ENCODE measurements around the gene NLRP1. TPM values are rescaled to one million over a fixed set of nuclear protein-coding genes. Genes with fewer than 3 reads are reported as not detected.

NLRP1 gene
- total RNA-seq, 1 donor from 2014 or later, result 7.8 TPM

DNA sequence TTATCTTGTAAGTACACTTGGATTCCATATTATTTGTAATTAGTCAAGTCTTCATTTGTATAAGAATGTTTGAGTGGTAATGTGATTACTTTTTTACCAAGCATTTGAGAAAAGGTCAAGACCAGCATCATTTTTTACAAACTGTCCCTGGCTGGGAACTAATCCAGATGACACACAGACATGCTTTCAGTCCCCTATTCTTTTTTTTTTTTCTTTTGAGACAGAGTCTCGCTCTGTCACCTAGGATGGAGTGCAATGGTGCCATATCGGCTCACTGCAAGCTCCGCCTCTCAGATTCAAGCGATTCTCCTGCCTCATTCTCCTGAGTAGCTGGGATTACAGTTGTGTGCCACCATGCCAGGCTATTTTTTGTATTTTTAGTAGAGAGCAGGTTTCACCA lies 102.9 kb downstream of the NLRP1 start:
- Mint-ChIP-seq H3K9me3 (ENCODE audit: unreplicated experiment) (no peaks in the 10 kb centered on the region), H3K36me3 (ENCODE audit: low read depth, unreplicated experiment) (peaks cover 40% of the 10 kb centered on the region), H3K4me3 (ENCODE audit: unreplicated experiment) (no peak overlapping the region), H3K4me1 (ENCODE audit: unreplicated experiment) (peaks cover 7% of the 10 kb centered on the region), H3K27me3 (ENCODE audit: unreplicated experiment) (no peaks in the 10 kb centered on the region), H3K27ac (ENCODE audit: unreplicated experiment) (no peak overlapping the region)
- TF ChIP-seq, protein P1, sequence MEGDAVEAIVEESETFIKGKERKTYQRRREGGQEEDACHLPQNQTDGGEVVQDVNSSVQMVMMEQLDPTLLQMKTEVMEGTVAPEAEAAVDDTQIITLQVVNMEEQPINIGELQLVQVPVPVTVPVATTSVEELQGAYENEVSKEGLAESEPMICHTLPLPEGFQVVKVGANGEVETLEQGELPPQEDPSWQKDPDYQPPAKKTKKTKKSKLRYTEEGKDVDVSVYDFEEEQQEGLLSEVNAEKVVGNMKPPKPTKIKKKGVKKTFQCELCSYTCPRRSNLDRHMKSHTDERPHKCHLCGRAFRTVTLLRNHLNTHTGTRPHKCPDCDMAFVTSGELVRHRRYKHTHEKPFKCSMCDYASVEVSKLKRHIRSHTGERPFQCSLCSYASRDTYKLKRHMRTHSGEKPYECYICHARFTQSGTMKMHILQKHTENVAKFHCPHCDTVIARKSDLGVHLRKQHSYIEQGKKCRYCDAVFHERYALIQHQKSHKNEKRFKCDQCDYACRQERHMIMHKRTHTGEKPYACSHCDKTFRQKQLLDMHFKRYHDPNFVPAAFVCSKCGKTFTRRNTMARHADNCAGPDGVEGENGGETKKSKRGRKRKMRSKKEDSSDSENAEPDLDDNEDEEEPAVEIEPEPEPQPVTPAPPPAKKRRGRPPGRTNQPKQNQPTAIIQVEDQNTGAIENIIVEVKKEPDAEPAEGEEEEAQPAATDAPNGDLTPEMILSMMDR (IDR thresholded peaks at IDR 0.05; ENCODE audit: unreplicated experiment), result no peak
- DNase-seq (ENCODE audit: low spot score), result no peak

DNA sequence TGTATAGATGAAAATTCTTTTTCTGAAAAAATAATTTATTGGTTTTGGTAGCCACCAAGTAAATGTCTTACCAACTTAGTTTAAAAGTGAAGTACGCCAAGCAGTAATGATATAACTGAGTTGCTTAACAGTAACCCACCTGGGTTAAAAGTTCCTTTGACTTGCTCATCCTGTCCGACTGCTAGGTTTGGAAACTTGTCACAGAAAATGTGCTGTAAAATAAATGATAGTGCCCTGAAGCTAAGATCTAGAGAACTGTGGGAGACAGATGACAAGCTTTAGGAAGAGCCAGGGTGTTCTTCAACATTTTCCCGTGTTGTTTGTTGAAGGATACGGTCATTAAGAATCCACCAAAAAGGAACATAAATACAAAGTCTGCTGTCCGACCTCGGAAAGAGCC lies 103.3 kb downstream of the NLRP1 start:
- H3K9me3 Mint-ChIP-seq (ENCODE audit: unreplicated experiment), result no peaks in the 10 kb centered on the region
- H3K4me1 Mint-ChIP-seq (ENCODE audit: unreplicated experiment), result peaks cover 7% of the 10 kb centered on the region
- H3K36me3 Mint-ChIP-seq (ENCODE audit: low read depth, unreplicated experiment), result peaks cover 44% of the 10 kb centered on the region
- no peak overlapping the region for H3K27ac Mint-ChIP-seq (ENCODE audit: unreplicated experiment)
- TF ChIP-seq, protein P1 (IDR thresholded peaks at IDR 0.05; ENCODE audit: unreplicated experiment), result no peak
- no peak overlapping the region for H3K4me3 Mint-ChIP-seq (ENCODE audit: unreplicated experiment)
- no peaks in the 10 kb centered on the region for H3K27me3 Mint-ChIP-seq (ENCODE audit: unreplicated experiment)
- no peak for DNase-seq (ENCODE audit: low spot score)

DNA sequence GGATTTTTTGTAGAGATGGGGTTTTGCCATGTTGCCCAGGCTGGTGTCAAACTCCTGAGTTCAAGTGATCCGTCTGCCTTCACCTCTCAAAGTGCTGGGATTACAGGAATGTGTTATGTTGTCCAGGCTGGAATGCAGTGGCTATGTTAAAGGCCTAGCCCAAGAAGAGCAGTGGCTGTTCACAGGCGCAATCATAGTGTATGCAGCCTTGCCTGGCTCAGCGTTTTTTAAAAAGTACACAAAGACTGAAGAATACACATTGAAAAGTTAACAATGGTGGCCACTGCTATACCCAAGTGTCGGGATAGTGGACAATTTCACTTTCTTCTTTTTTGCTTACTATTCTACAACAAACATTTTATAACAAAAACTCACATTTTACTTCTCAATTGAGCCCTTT lies 105.3 kb downstream of the NLRP1 start:
- no peaks in the 10 kb centered on the region for H3K4me1 Mint-ChIP-seq (ENCODE audit: unreplicated experiment)
- peaks cover 49% of the 10 kb centered on the region for H3K36me3 Mint-ChIP-seq (ENCODE audit: low read depth, unreplicated experiment)
- TF ChIP-seq, protein P1 (IDR thresholded peaks at IDR 0.05; ENCODE audit: unreplicated experiment), result no peak
- no peak for DNase-seq (ENCODE audit: low spot score)
- no peak overlapping the region for H3K27ac Mint-ChIP-seq (ENCODE audit: unreplicated experiment)
- no peaks in the 10 kb centered on the region for H3K9me3 Mint-ChIP-seq (ENCODE audit: unreplicated experiment)
- no peak overlapping the region for H3K4me3 Mint-ChIP-seq (ENCODE audit: unreplicated experiment)
- H3K27me3 Mint-ChIP-seq (ENCODE audit: unreplicated experiment), result no peaks in the 10 kb centered on the region

DNA sequence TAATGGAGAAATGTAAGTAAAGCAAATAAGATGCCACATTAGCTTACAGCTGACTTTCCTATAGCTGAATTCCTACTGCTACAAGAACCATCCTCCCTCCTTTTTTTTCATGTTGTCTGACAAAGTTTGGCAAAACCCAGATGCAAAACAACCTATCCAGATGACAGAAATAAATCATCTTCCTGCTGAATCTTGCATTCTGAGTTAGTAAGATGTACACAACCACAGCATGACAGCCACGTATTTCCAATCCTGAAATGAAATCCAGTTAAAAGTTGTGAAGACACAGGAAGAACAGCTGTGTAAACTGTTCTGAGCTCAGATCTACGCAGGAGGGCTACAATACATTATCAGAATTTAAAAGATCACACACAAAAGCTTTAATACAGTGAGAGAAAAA lies 110.4 kb downstream of the NLRP1 start:
- Mint-ChIP-seq H3K4me3 (ENCODE audit: unreplicated experiment) (no peak overlapping the region), H3K27ac (ENCODE audit: unreplicated experiment) (no peak overlapping the region), H3K4me1 (ENCODE audit: unreplicated experiment) (peaks cover 2% of the 10 kb centered on the region), H3K9me3 (ENCODE audit: unreplicated experiment) (no peaks in the 10 kb centered on the region), H3K36me3 (ENCODE audit: low read depth, unreplicated experiment) (peaks cover 40% of the 10 kb centered on the region), H3K27me3 (ENCODE audit: unreplicated experiment) (no peaks in the 10 kb centered on the region)
- no peak for DNase-seq (ENCODE audit: low spot score)
- TF ChIP-seq, protein P1 (IDR thresholded peaks at IDR 0.05; ENCODE audit: unreplicated experiment), result no peak

DNA sequence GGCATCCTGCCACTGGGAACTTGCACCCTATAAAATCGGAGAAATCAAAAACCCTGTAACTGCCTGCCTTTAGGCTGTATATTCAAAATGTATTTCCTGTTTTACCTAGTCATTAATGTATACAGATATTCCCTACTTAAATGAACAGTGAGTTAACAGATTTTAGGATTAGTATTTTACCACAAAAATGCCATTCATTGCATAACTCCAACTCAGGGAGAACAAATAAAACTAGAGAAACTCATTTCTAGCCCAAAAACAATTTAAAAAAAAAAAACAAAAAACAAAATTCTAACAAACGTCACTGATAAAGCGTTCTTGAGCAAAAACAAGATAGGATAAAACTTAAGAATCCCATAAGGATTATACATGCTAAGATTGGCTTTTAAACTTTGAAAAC lies 111.8 kb downstream of the NLRP1 start:
- Mint-ChIP-seq H3K9me3 (ENCODE audit: unreplicated experiment) (no peaks in the 10 kb centered on the region), H3K36me3 (ENCODE audit: low read depth, unreplicated experiment) (peaks cover 32% of the 10 kb centered on the region), H3K4me1 (ENCODE audit: unreplicated experiment) (peaks cover 7% of the 10 kb centered on the region), H3K27ac (ENCODE audit: unreplicated experiment) (no peak overlapping the region), H3K4me3 (ENCODE audit: unreplicated experiment) (no peak overlapping the region), H3K27me3 (ENCODE audit: unreplicated experiment) (no peaks in the 10 kb centered on the region)
- no peak for DNase-seq (ENCODE audit: low spot score)
- TF ChIP-seq, protein P1 (IDR thresholded peaks at IDR 0.05; ENCODE audit: unreplicated experiment), result no peak

Measured in endothelial cell (in vitro differentiated cells).